HEK293 (cell line): ENCODE data around the gene RSPH9.
A peak's percentile ranks its signal among the peaks of the same experiment; 100 is the strongest.

Experiments used
- CTCF ChIA-PET: fragments of 350-600 bp; formaldehyde crosslinking; extraction: SDS; loops from one replicate; lab custom pipeline; 2021; ENCODE audit warnings: antibody characterized with exemption; lab: Yijun Ruan, JAX
- POLR2A ChIA-PET: fragments of 300-600 bp; formaldehyde crosslinking; extraction: SDS; loops from one replicate; lab custom pipeline; 2020; ENCODE audit warnings: antibody characterized with exemption, inconsistent platforms; lab: Yijun Ruan, JAX
- H3K27ac ChIP-seq: fragments of 200-500 bp; sonication (Bioruptor generic); 2 replicates; pipeline ENCODE4 v1.5.1; 2014; ENCODE audit warnings: low read depth, low read length, control low read depth, inconsistent platforms; ENCODE audit errors: extremely low read depth
- H3K36me3 ChIP-seq, 2 experiments: fragments of 200-500 bp in 1 of 2; sonication (Bioruptor generic) in 1 of 2; 1 replicate in 1 of 2; 2 replicates in 1 of 2; pipeline ENCODE4 v1.5.1; 2014 to 2017; ENCODE audit warnings: inconsistent platforms in 2 of 2, low read length in 2 of 2; ENCODE audit not compliant: control insufficient read depth in 2 of 2, insufficient read depth in 1 of 2
- H3K4me1 ChIP-seq: fragments of 200-500 bp; sonication (Bioruptor generic); 2 replicates; pipeline ENCODE4 v1.5.1; 2014; ENCODE audit warnings: mild to moderate bottlenecking, low read length, inconsistent platforms; ENCODE audit not compliant: control insufficient read depth, insufficient read depth
- H3K4me3 ChIP-seq: 2 replicates; pipeline ENCODE4 v1.5.1; 2011; ENCODE audit warnings: low read depth, mild to moderate bottlenecking, control low read depth, low read length, moderate library complexity
- H3K9me3 ChIP-seq: fragments of 200-500 bp; sonication (Bioruptor generic); 2 replicates; pipeline ENCODE4 v1.5.1; 2014; ENCODE audit warnings: low read depth, low read length, inconsistent platforms; ENCODE audit not compliant: control insufficient read depth, insufficient read depth
- GLIS1 ChIP-seq: fragments of 450-650 bp; formaldehyde crosslinking; IDR thresholded peaks from 2 replicates; pipeline ENCODE4 v1.5.1; 2016; ENCODE audit warnings: missing biosample characterization, missing genetic modification characterization
- IKZF3 ChIP-seq: fragments of 450-650 bp; IDR thresholded peaks from 2 replicates; pipeline ENCODE4 v1.5.0; 2018; ENCODE audit warnings: missing biosample characterization, mild to moderate bottlenecking, missing genetic modification characterization, moderate library complexity
- PATZ1 ChIP-seq: fragments of 450-650 bp; formaldehyde crosslinking; IDR thresholded peaks from 2 replicates; pipeline ENCODE4 v1.5.1; 2016; ENCODE audit warnings: missing biosample characterization, missing genetic modification characterization
- PRDM10 ChIP-seq: fragments of 450-650 bp; formaldehyde crosslinking; IDR thresholded peaks from 2 replicates; pipeline ENCODE4 v1.5.1; 2016; ENCODE audit warnings: missing biosample characterization, missing genetic modification characterization
- PRDM4 ChIP-seq: fragments of 450-650 bp; formaldehyde crosslinking; IDR thresholded peaks from 2 replicates; pipeline ENCODE4 v1.5.1; 2017; ENCODE audit warnings: missing biosample characterization, missing genetic modification characterization
- SCRT1 ChIP-seq: fragments of 450-650 bp; formaldehyde crosslinking; IDR thresholded peaks from 2 replicates; pipeline ENCODE4 v1.5.1; 2016; ENCODE audit warnings: missing biosample characterization, missing genetic modification characterization, borderline replicate concordance
- SETDB1 ChIP-seq: IDR thresholded peaks from one replicate; pipeline ENCODE4 v1.6.1; 2017; ENCODE audit warnings: mild to moderate bottlenecking, low read length, moderate library complexity, mixed read lengths; ENCODE audit not compliant: insufficient read length
- TSHZ1 ChIP-seq: fragments of 450-650 bp; formaldehyde crosslinking; IDR thresholded peaks from 2 replicates; pipeline ENCODE4 v1.5.1; 2016; ENCODE audit warnings: missing biosample characterization, missing genetic modification characterization, borderline replicate concordance
- YY2 ChIP-seq: fragments of 450-650 bp; formaldehyde crosslinking; IDR thresholded peaks from 2 replicates; pipeline ENCODE4 v1.5.1; 2016; ENCODE audit warnings: missing biosample characterization, missing genetic modification characterization
- ZBTB1 ChIP-seq: fragments of 450-650 bp; formaldehyde crosslinking; IDR thresholded peaks from 2 replicates; pipeline ENCODE4 v1.5.1; 2016; ENCODE audit warnings: missing biosample characterization, missing genetic modification characterization
- ZBTB7A ChIP-seq: fragments of 450-650 bp; formaldehyde crosslinking; IDR thresholded peaks from 2 replicates; pipeline ENCODE4 v1.5.1; 2016; ENCODE audit warnings: low read depth, missing biosample characterization, missing genetic modification characterization
- ZFP41 ChIP-seq: fragments of 450-650 bp; formaldehyde crosslinking; IDR thresholded peaks from 2 replicates; pipeline ENCODE4 v1.5.1; 2016; ENCODE audit warnings: missing biosample characterization, missing genetic modification characterization, borderline replicate concordance
- ZNF10 ChIP-seq: fragments of 450-650 bp; formaldehyde crosslinking; IDR thresholded peaks from 2 replicates; pipeline ENCODE4 v1.5.1; 2017; ENCODE audit warnings: missing biosample characterization, missing genetic modification characterization
- ZNF148 ChIP-seq: fragments of 450-650 bp; formaldehyde crosslinking; IDR thresholded peaks from 2 replicates; pipeline ENCODE4 v1.5.0; 2017; ENCODE audit warnings: missing biosample characterization, missing genetic modification characterization, borderline replicate concordance
- ZNF157 ChIP-seq: fragments of 450-650 bp; formaldehyde crosslinking; IDR thresholded peaks from 2 replicates; pipeline ENCODE4 v1.5.1; 2016; ENCODE audit warnings: missing biosample characterization, missing genetic modification characterization
- ZNF341 ChIP-seq: fragments of 450-650 bp; formaldehyde crosslinking; IDR thresholded peaks from 2 replicates; pipeline ENCODE4; 2016; ENCODE audit warnings: low read depth, missing biosample characterization, missing genetic modification characterization
- ZNF366 ChIP-seq: fragments of 450-650 bp; formaldehyde crosslinking; conservative IDR thresholded peaks from 2 replicates; pipeline ENCODE4 v1.5.1; 2016; ENCODE audit warnings: missing biosample characterization, missing genetic modification characterization
- ZNF510 ChIP-seq: fragments of 450-650 bp; formaldehyde crosslinking; IDR thresholded peaks from 2 replicates; pipeline ENCODE4 v1.5.1; 2018; ENCODE audit warnings: mild to moderate bottlenecking, missing genetic modification characterization, missing biosample characterization; ENCODE audit not compliant: insufficient replicate concordance
- ZNF560 ChIP-seq: fragments of 450-650 bp; formaldehyde crosslinking; IDR thresholded peaks from 2 replicates; pipeline ENCODE4 v1.5.1; 2017; ENCODE audit warnings: missing biosample characterization, missing genetic modification characterization, borderline replicate concordance
- ZNF561 ChIP-seq: fragments of 450-650 bp; IDR thresholded peaks from 2 replicates; pipeline ENCODE4 v1.5.1; 2018; ENCODE audit warnings: missing biosample characterization, missing genetic modification characterization, borderline replicate concordance
- ZNF701 ChIP-seq: fragments of 450-650 bp; formaldehyde crosslinking; IDR thresholded peaks from 2 replicates; pipeline ENCODE4 v1.5.1; 2016; ENCODE audit warnings: missing biosample characterization, missing genetic modification characterization
- ZNF792 ChIP-seq: fragments of 450-650 bp; formaldehyde crosslinking; IDR thresholded peaks from 2 replicates; pipeline ENCODE4 v1.5.1; 2016; ENCODE audit warnings: missing biosample characterization, missing genetic modification characterization

The RSPH9 gene

GRCh38 chr6:43683708-43684455 is 39.0 kb downstream of the RSPH9 start (continued):
- TF ChIP-seq PATZ1 (tag by site-specific recombination) (no peak), IKZF3 (tag by site-specific recombination) (no peak), GLIS1 (peak; percentile 33; the same call in 1 of the 2 replicates), YY2 (no peak), TSHZ1 (tag by site-specific recombination) (no peak), ZNF701 (no peak), SETDB1 (no peak), ZNF561 (tag by site-specific recombination) (no peak), ZNF157 (tag by site-specific recombination) (no peak), PRDM4 (tag by site-specific recombination) (no peak), ZNF366 (tag by site-specific recombination) (no peak), ZNF10 (tag by site-specific recombination) (no peak), ZNF792 (no peak), ZNF341 (tag by site-specific recombination) (no peak)

GRCh38 chr6:43687079-43687436 is 42.2 kb downstream of the RSPH9 start:
- CTCF ChIA-PET, result interaction anchor here (1.0 to 11.6 kb wide), 5 partner anchors 15 to 87 kb away, joined by 3 to 101 read pairs (median 3); no protein-coding TSS in a partner anchor
- no peaks in the 10 kb centered on the region for H3K9me3 ChIP-seq
- TF ChIP-seq SCRT1 (no peak), ZNF560 (tag by site-specific recombination) (no peak), PRDM10 (tag by site-specific recombination) (no peak), ZNF148 (tag by site-specific recombination) (no peak), ZBTB7A (tag by site-specific recombination) (no peak), ZNF510 (no peak), ZFP41 (no peak), ZBTB1 (tag by site-specific recombination) (no peak), GLIS1 (no peak)

More at GRCh38 chr6:43687079-43687436, 42.2 kb downstream of the RSPH9 start:
- Histone ChIP-seq H3K27ac (peak overlapping the region; percentile 56; the same call in 1 of the 2 replicates), H3K36me3 (peaks cover 0 to 19% of the 10 kb centered on the region in 2 experiments; a peak in 2 of 3 replicates), H3K4me1 (peaks cover 25% of the 10 kb centered on the region), H3K4me3 (peak overlapping the region; percentile 91)
- POLR2A ChIA-PET, result interaction anchor here (0.6 to 3.0 kb wide), 5 partner anchors 9 to 57 kb away, joined by 4 to 22 read pairs (median 11); partner anchors contain the start of gene GTPBP2
